ENCODE data around the gene ABHD14A. TPM values are rescaled to one million over a fixed set of nuclear protein-coding genes. Genes with fewer than 3 reads are reported as not detected.
A peak's percentile ranks its signal among the peaks of the same experiment; 100 is the strongest.
"Not testable (repeated sequence)": the region's sequence is repeated elsewhere in the genome, so short reads cannot be mapped to it uniquely, and the experiment has no call there.

Gene ABHD14A
- total and polyA plus RNA-seq, 9 donors, result 11.1 to 17.6 (median 13.9) TPM

DNA sequence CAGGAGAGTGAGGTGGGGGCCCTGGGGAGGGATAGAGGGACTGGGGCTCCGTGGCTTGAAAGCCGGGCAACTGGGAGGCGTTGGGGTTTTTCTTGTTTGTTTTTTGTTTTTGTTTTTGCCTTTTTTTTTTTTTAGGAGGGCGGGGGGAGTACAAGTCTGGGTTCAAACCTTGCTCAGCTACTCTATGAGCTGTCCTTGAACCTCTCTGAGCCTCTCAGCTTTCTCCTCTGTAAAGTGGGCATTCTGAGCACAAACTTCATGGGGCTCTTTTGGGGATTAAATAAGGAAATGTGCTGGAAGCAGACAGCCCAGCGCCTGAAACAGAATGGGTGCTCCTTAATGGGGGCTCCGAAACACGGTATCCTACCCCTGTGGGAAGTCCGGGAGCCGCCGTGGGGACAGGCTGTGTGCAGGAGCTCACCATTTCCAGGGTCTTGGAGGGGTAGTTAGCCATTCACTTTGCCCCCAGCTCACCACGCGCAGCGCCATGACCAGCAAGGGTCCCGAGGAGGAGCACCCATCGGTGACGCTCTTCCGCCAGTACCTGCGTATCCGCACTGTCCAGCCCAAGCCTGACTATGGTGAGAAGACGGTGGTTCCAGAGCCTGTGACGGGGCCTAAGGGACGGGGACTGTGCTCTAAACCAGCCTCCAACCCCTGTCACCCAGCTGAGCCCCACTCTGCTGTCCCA, 8.9 kb downstream of the ABHD14A start:
- Histone ChIP-seq H3K27ac (ENCODE audit: low read length) (peak overlapping the region; percentile 98), H3K27me3 (ENCODE audit: control insufficient read depth, insufficient read depth, low read length) (no peaks in the 10 kb centered on the region), H3K4me1 (ENCODE audit: control insufficient read depth, insufficient read depth, low read length) (peaks cover 20% of the 10 kb centered on the region), H3K9me3 (replicated peaks; ENCODE audit: control insufficient read depth, low read depth, low read length) (no peaks in the 10 kb centered on the region), H3K4me3 (ENCODE audit: low read length) (peak overlapping the region; percentile 69), H3K36me3 (ENCODE audit: control insufficient read depth, insufficient read depth, low read length) (peaks cover 17% of the 10 kb centered on the region)
- 67% methylated on average over 20 of the region's 22 CpGs for WGBS (ENCODE audit: insufficient coverage)
- DNase-seq, result no peak

DNA sequence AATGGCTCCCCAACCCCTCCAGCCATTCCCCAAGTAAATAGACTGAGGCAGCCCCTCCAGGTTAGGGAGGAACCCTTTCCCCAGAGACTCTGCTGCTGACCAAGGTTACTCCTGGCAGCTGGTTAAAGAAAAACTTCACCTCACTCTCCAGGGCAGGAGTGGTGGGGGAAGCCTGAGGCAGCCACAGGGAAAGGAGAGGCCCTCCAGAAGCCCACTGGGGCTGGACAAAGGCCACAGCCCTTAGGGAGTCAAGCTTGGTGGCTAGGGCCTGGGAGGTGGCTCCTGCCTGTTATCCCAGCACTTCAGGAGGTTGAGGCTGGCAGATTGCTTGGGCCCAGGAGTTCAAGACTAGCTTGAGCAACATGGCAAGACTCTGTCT, 9.4 kb downstream of the ABHD14A start:
- Histone ChIP-seq H3K27ac (ENCODE audit: low read length) (peak overlapping the region; percentile 20), H3K4me1 (ENCODE audit: control insufficient read depth, insufficient read depth, low read length) (peaks cover 23% of the 10 kb centered on the region), H3K36me3 (ENCODE audit: control insufficient read depth, insufficient read depth, low read length) (peaks cover 17% of the 10 kb centered on the region), H3K4me3 (ENCODE audit: low read length) (no peak overlapping the region), H3K9me3 (replicated peaks; ENCODE audit: control insufficient read depth, low read depth, low read length) (no peaks in the 10 kb centered on the region), H3K27me3 (ENCODE audit: control insufficient read depth, insufficient read depth, low read length) (no peaks in the 10 kb centered on the region)
- DNase-seq, result no peak

DNA sequence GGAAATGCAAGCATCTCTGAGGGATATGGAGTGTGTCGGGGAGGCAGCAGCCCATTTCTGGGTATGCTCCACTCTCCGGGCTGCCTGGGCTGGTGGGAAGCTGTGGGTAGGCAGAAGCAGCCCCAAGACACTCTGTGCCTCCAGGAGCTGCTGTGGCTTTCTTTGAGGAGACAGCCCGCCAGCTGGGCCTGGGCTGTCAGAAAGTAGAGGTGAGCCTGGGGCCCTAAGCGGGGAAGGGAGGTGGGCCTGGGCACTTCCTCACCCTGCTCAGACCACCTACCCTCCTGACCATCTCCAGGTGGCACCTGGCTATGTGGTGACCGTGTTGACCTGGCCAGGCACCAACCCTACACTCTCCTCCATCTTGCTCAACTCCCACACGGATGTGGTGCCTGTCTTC, 10.2 kb downstream of the ABHD14A start:
- 69% methylated on average over 2 of the region's 6 CpGs for WGBS (ENCODE audit: insufficient coverage)
- peaks cover 20% of the 10 kb centered on the region for H3K36me3 ChIP-seq (ENCODE audit: control insufficient read depth, insufficient read depth, low read length)
- peaks cover 28% of the 10 kb centered on the region for H3K4me1 ChIP-seq (ENCODE audit: control insufficient read depth, insufficient read depth, low read length)
- H3K4me3 ChIP-seq (ENCODE audit: low read length), result no peak overlapping the region
- no peak for DNase-seq
- H3K27me3 ChIP-seq (ENCODE audit: control insufficient read depth, insufficient read depth, low read length), result no peaks in the 10 kb centered on the region
- no peaks in the 10 kb centered on the region for H3K9me3 ChIP-seq (replicated peaks; ENCODE audit: control insufficient read depth, low read depth, low read length)
- H3K27ac ChIP-seq (ENCODE audit: low read length), result no peak overlapping the region

GRCh38 chr3:51986010-51986947, 11.4 kb downstream of the ABHD14A start:
- Histone ChIP-seq H3K27me3 (ENCODE audit: control insufficient read depth, insufficient read depth, low read length) (no peaks in the 10 kb centered on the region), H3K4me3 (ENCODE audit: low read length) (no peak overlapping the region), H3K27ac (ENCODE audit: low read length) (no peak overlapping the region), H3K36me3 (ENCODE audit: control insufficient read depth, insufficient read depth, low read length) (peaks cover 17% of the 10 kb centered on the region), H3K9me3 (replicated peaks; ENCODE audit: control insufficient read depth, low read depth, low read length) (no peaks in the 10 kb centered on the region), H3K4me1 (ENCODE audit: control insufficient read depth, insufficient read depth, low read length) (peaks cover 28% of the 10 kb centered on the region)
- WGBS (ENCODE audit: insufficient coverage), result 76% methylated on average over 2 of the region's 12 CpGs
- no peak for DNase-seq

- no peak for DNase-seq
- H3K4me3 ChIP-seq (ENCODE audit: low read length), result no peak overlapping the region
- 88% methylated on average over 5 of the region's 7 CpGs for WGBS (ENCODE audit: insufficient coverage)
- no peak overlapping the region for H3K27ac ChIP-seq (ENCODE audit: low read length)
- no peaks in the 10 kb centered on the region for H3K9me3 ChIP-seq (replicated peaks; ENCODE audit: control insufficient read depth, low read depth, low read length)
- no peaks in the 10 kb centered on the region for H3K27me3 ChIP-seq (ENCODE audit: control insufficient read depth, insufficient read depth, low read length)
- H3K36me3 ChIP-seq (ENCODE audit: control insufficient read depth, insufficient read depth, low read length), result peaks cover 27% of the 10 kb centered on the region
- H3K4me1 ChIP-seq (ENCODE audit: control insufficient read depth, insufficient read depth, low read length), result peaks cover 25% of the 10 kb centered on the region
Measured at GRCh38 chr3:51987568-51987967, 12.7 kb downstream of the ABHD14A start.

DNA sequence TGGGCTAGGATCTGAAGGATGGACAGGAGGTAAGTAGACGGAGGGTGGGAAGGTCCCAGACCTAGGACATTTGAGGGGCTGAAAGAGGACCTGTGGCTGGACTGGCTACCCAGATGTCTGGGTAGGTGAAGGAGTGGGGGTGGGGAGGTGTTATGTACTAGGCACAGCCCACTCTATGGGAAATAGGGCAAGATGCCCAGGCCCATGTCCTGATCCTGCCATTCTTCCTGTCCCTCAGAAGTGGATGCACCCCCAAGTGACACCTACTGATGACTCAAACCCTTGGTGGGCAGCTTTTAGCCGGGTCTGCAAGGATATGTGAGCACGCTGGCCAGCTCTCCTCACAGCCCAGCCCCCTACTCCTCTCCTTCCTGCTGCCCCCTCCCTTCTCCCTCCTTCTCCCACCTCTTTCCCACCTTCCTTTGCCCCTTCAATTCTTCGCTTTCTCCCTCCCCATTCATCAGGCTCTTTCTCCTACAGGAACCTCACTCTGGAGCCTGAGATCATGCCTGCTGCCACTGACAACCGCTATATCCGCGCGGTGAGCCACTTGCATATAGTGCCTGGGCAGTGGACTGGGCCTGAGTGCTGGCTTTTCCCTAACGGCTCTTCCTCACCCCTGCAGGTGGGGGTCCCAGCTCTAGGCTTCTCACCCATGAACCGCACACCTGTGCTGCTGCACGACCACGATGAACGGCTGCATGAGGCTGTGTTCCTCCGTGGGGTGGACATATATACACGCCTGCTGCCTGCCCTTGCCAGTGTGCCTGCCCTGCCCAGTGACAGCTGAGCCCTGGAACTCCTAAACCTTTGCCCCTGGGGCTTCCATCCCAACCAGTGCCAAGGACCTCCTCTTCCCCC, 13.7 kb downstream of the ABHD14A start:
- 55% methylated on average over 15 of the region's 15 CpGs for WGBS (ENCODE audit: insufficient coverage)
- DNase-seq, result no peak
- Histone ChIP-seq H3K27ac (ENCODE audit: low read length) (no peak overlapping the region), H3K27me3 (ENCODE audit: control insufficient read depth, insufficient read depth, low read length) (no peaks in the 10 kb centered on the region), H3K36me3 (ENCODE audit: control insufficient read depth, insufficient read depth, low read length) (peaks cover 35% of the 10 kb centered on the region), H3K4me3 (ENCODE audit: low read length) (no peak overlapping the region), H3K4me1 (ENCODE audit: control insufficient read depth, insufficient read depth, low read length) (peaks cover 20% of the 10 kb centered on the region), H3K9me3 (replicated peaks; ENCODE audit: control insufficient read depth, low read depth, low read length) (no peaks in the 10 kb centered on the region)

- H3K9me3 ChIP-seq (replicated peaks; ENCODE audit: control insufficient read depth, low read depth, low read length); H3K27ac ChIP-seq (ENCODE audit: low read length); H3K4me3 ChIP-seq (ENCODE audit: low read length); DNase-seq; H3K27me3 ChIP-seq (ENCODE audit: control insufficient read depth, insufficient read depth, low read length): not testable (repeated sequence)
- 62% methylated on average over 31 of the region's 38 CpGs for WGBS (ENCODE audit: insufficient coverage)
- Histone ChIP-seq H3K4me1 (ENCODE audit: control insufficient read depth, insufficient read depth, low read length) (peaks cover 22% of the 10 kb centered on the region), H3K36me3 (ENCODE audit: control insufficient read depth, insufficient read depth, low read length) (peaks cover 49% of the 10 kb centered on the region)
Measured at GRCh38 chr3:51990501-51990971, 15.7 kb downstream of the ABHD14A start.

- Histone ChIP-seq H3K4me3 (ENCODE audit: low read length) (no peak overlapping the region), H3K9me3 (replicated peaks; ENCODE audit: control insufficient read depth, low read depth, low read length) (no peaks in the 10 kb centered on the region), H3K4me1 (ENCODE audit: control insufficient read depth, insufficient read depth, low read length) (peaks cover 22% of the 10 kb centered on the region), H3K27ac (ENCODE audit: low read length) (no peak overlapping the region), H3K36me3 (ENCODE audit: control insufficient read depth, insufficient read depth, low read length) (peaks cover 41% of the 10 kb centered on the region), H3K27me3 (ENCODE audit: control insufficient read depth, insufficient read depth, low read length) (no peaks in the 10 kb centered on the region)
- WGBS (ENCODE audit: insufficient coverage), result 100% methylated on average over 1 of the region's 3 CpGs
- no peak for DNase-seq
Measured at GRCh38 chr3:51992017-51992682, 17.3 kb downstream of the ABHD14A start.

GRCh38 chr3:51993657-51994056, 18.8 kb downstream of the ABHD14A start:
- H3K4me3 ChIP-seq (ENCODE audit: low read length); DNase-seq; H3K27ac ChIP-seq (ENCODE audit: low read length); H3K9me3 ChIP-seq (replicated peaks; ENCODE audit: control insufficient read depth, low read depth, low read length); H3K27me3 ChIP-seq (ENCODE audit: control insufficient read depth, insufficient read depth, low read length): not testable (repeated sequence)
- Histone ChIP-seq H3K4me1 (ENCODE audit: control insufficient read depth, insufficient read depth, low read length) (peaks cover 22% of the 10 kb centered on the region), H3K36me3 (ENCODE audit: control insufficient read depth, insufficient read depth, low read length) (peaks cover 37% of the 10 kb centered on the region)
- 83% methylated on average over 3 of the region's 13 CpGs for WGBS (ENCODE audit: insufficient coverage)

Measured in muscle of leg (tissue), 11 donors.